Adrenal gland (tissue), 5 donors: ENCODE data around the gene CBL.

Source experiments
- POLR2A ChIP-seq, 2 donors: fragments of 450-650 bp; IDR thresholded peaks; one replicate each; pipeline ENCODE4 v1.6.1; 2017; ENCODE audit warnings: antibody characterized with exemption in 2 of 2, mild to moderate bottlenecking in 2 of 2, moderate library complexity in 1 of 2
- TF ChIP-seq, protein P1 (sequence below), 6 experiments: fragments of 450-650 bp in 4 of 6; fragments of 200-600 bp in 2 of 6; sonication (generic) in 1 of 6; IDR thresholded peaks; 1 replicate in 5 of 6; 2 replicates in 1 of 6; pipeline versions ENCODE4 v1.5.1 to v1.8.0; 2016 to 2021; ENCODE audit warnings: antibody characterized with exemption in 6 of 6, mild to moderate bottlenecking in 2 of 6, moderate library complexity in 1 of 6
- donor health status: DM: no; HTN: no; CAD: no.

DNA sequence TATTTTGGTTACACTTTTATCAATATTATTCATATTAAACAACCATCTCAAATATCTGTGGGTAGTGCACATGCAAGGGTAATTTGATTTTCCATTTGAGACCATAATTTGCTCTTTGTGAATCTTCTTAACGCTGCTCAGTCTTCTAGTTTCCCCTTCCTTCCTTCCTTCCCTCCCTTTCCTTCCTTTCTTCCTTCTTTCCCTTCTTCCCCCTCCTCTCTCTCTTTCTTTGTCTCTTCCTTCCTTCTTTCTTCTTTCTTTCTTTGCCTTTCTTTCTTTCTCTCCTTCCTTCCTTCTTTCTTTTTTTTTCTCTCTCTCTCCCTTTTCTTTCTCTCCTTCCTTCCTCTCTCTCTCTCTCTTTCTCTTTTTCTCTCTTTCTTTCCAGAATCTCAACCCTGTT lies 124.1 kb downstream of the CBL start:
- TF ChIP-seq, protein P1, sequence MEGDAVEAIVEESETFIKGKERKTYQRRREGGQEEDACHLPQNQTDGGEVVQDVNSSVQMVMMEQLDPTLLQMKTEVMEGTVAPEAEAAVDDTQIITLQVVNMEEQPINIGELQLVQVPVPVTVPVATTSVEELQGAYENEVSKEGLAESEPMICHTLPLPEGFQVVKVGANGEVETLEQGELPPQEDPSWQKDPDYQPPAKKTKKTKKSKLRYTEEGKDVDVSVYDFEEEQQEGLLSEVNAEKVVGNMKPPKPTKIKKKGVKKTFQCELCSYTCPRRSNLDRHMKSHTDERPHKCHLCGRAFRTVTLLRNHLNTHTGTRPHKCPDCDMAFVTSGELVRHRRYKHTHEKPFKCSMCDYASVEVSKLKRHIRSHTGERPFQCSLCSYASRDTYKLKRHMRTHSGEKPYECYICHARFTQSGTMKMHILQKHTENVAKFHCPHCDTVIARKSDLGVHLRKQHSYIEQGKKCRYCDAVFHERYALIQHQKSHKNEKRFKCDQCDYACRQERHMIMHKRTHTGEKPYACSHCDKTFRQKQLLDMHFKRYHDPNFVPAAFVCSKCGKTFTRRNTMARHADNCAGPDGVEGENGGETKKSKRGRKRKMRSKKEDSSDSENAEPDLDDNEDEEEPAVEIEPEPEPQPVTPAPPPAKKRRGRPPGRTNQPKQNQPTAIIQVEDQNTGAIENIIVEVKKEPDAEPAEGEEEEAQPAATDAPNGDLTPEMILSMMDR (IDR thresholded peaks at IDR 0.05) = no peak
- TF ChIP-seq POLR2A (IDR thresholded peaks at IDR 0.05) = no peak
